Tibial artery (tissue), 4 donors: Measurements from ENCODE around the gene SERPINB8.

ENCODE experiments used
- DNase-seq, 2 donors: peaks; one replicate each; pipeline ENCODE4 v3.0.0-alpha.2; 2019
- H3K27ac ChIP-seq, 2 donors: fragments of 200-600 bp; sonication (generic) in 1 of 2; 1 replicate in 1 of 2; 2 replicates in 1 of 2; pipeline ENCODE4 v1.5.1; 2018 to 2019; ENCODE audit warnings: mild to moderate bottlenecking in 1 of 2
- H3K27me3 ChIP-seq, 2 donors: fragments of 200-600 bp; sonication (generic) in 1 of 2; one replicate each; pipeline versions ENCODE4 v1.5.1 to v1.6.0; 2016 to 2019
- H3K36me3 ChIP-seq, 3 donors: fragments of 200-600 bp; sonication (generic) in 2 of 3; one replicate each; pipeline ENCODE4 v1.5.1; 2016 to 2019; ENCODE audit warnings: mild to moderate bottlenecking in 2 of 3
- H3K4me1 ChIP-seq, 4 donors: fragments of 200-600 bp; sonication (generic) in 2 of 4; 1 replicate in 3 of 4; 2 replicates in 1 of 4; pipeline ENCODE4 v1.5.1; 2016 to 2019
- H3K4me3 ChIP-seq, 2 donors: fragments of 200-600 bp; sonication (generic) in 1 of 2; 1 replicate in 1 of 2; 2 replicates in 1 of 2; pipeline ENCODE4 v1.5.1; 2018 to 2019; ENCODE audit warnings: mild to moderate bottlenecking in 2 of 2
- H3K9me3 ChIP-seq, 3 donors: fragments of 200-600 bp; sonication (generic) in 1 of 3; one replicate each; pipeline ENCODE4 v1.5.1; 2016 to 2019
- intact Hi-C: fragments of 100-400 bp; cut with DNase I; formaldehyde crosslinking; loops from one replicate; pipeline ENCODE4 v1.15.0; 2023; ENCODE audit warnings: low total_unique reads
- TF ChIP-seq, protein P1 (sequence below), 2 experiments: fragments of 200-600 bp in 1 of 2; fragments of 450-650 bp in 1 of 2; IDR thresholded peaks; one replicate each; pipeline ENCODE4 v1.5.1; 2017 to 2019; ENCODE audit warnings: antibody characterized with exemption in 2 of 2, mild to moderate bottlenecking in 1 of 2, moderate library complexity in 1 of 2

SERPINB8 gene

DNA sequence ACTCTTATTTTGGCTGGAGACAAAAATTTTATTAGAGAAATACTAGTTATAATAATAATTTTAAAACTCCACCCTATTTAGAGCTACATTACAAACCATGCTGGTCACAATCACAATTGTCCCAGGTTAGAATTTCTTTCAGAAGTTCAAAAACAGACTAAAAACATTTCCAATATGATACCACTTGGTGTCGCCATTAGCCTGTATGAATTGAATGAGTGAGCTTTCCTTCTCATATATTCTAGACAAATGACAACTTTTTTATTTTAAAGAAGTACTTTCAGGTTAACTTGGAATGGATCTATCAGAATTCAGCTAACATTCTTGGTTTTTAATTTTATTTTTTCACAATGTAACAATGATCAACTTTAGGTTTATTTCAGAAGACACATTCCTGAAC, 48.0 kb downstream of the SERPINB8 start:
- DNase-seq: no peak
- intact Hi-C loops: no loop called here
- TF ChIP-seq, protein P1, sequence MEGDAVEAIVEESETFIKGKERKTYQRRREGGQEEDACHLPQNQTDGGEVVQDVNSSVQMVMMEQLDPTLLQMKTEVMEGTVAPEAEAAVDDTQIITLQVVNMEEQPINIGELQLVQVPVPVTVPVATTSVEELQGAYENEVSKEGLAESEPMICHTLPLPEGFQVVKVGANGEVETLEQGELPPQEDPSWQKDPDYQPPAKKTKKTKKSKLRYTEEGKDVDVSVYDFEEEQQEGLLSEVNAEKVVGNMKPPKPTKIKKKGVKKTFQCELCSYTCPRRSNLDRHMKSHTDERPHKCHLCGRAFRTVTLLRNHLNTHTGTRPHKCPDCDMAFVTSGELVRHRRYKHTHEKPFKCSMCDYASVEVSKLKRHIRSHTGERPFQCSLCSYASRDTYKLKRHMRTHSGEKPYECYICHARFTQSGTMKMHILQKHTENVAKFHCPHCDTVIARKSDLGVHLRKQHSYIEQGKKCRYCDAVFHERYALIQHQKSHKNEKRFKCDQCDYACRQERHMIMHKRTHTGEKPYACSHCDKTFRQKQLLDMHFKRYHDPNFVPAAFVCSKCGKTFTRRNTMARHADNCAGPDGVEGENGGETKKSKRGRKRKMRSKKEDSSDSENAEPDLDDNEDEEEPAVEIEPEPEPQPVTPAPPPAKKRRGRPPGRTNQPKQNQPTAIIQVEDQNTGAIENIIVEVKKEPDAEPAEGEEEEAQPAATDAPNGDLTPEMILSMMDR (IDR thresholded peaks at IDR 0.05): peak in 1 of 2 experiments; percentile 16

DNA sequence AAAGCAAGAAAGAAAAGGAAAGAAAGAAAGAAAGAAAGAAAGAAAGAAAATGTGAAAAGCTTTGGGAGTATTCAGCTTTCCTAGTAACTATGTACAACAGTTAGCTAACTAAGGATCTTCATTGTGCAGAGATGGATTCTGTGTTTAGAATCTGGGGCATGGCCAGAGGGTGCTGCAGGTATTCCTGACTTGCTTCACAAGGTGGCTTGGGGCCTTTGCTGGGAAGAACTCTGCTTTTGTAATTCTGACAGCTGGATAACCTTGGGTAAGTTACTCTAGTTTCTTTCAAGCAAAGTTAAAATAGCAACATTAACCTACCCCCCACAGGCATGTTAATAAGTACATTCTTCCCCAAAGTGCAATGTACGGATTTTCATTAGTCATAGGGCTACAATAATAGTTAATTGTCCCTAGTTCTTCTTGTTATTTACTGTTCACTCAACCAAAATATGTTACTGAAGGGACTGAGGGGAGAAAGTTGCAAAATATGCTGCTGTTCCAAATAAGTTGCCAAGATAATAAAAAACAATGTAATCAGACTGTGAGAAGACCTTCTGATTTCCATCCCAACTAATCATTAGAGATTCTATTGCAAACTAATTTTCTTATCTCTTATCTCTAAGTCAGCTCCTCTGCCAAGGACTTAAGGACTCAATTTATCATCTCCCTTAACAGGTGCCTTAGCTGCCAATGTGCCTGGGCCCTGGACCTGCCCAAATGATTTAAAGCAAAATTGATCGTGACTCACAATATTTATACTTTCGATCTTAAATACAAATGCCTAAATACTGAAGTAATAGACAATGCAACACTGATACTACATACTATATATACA, 50.3 kb downstream of the SERPINB8 start:
- Histone ChIP-seq H3K4me3 (no peak overlapping the region), H3K4me1 (no peaks in the 10 kb centered on the region), H3K36me3 (no peaks in the 10 kb centered on the region), H3K27ac (no peak overlapping the region), H3K9me3 (no peaks in the 10 kb centered on the region), H3K27me3 (no peaks in the 10 kb centered on the region)
- no peak for DNase-seq
- TF ChIP-seq, protein P1 (IDR thresholded peaks at IDR 0.05): no peak
- intact Hi-C loops: no loop called here

More for the DNA sequence above, 48.0 kb downstream of the SERPINB8 start:
- no peak overlapping the region for H3K4me3 ChIP-seq
- no peaks in the 10 kb centered on the region for H3K36me3 ChIP-seq
- no peak overlapping the region for H3K27ac ChIP-seq
- H3K4me1 ChIP-seq: no peaks in the 10 kb centered on the region
- no peaks in the 10 kb centered on the region for H3K27me3 ChIP-seq
- no peaks in the 10 kb centered on the region for H3K9me3 ChIP-seq

DNA sequence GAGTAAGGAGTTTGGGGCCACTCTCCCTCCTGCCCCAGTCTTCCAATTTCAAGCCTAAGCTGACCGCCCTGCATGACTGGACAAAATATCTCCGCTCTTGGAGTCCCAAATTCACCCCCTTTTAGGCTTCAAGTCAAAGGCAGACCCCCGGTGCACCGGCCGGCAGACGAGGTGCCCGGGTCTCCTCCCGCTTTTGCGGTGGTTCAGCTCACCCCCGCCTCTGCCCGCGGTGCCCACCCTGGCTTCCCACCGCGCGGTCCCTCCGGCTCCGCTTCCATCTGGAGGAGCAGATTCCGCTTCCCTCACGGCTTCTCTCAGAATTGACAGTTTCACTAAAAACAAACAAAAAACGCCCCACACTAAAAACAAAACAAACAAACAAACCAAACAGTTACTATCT, 56.5 kb downstream of the SERPINB8 start:
- intact Hi-C loops: no loop called here
- Histone ChIP-seq H3K9me3 (no peaks in the 10 kb centered on the region), H3K4me3 (no peak overlapping the region), H3K36me3 (no peaks in the 10 kb centered on the region), H3K4me1 (no peaks in the 10 kb centered on the region), H3K27me3 (no peaks in the 10 kb centered on the region), H3K27ac (no peak overlapping the region)
- TF ChIP-seq, protein P1 (IDR thresholded peaks at IDR 0.05): no peak
- DNase-seq: no peak

DNA sequence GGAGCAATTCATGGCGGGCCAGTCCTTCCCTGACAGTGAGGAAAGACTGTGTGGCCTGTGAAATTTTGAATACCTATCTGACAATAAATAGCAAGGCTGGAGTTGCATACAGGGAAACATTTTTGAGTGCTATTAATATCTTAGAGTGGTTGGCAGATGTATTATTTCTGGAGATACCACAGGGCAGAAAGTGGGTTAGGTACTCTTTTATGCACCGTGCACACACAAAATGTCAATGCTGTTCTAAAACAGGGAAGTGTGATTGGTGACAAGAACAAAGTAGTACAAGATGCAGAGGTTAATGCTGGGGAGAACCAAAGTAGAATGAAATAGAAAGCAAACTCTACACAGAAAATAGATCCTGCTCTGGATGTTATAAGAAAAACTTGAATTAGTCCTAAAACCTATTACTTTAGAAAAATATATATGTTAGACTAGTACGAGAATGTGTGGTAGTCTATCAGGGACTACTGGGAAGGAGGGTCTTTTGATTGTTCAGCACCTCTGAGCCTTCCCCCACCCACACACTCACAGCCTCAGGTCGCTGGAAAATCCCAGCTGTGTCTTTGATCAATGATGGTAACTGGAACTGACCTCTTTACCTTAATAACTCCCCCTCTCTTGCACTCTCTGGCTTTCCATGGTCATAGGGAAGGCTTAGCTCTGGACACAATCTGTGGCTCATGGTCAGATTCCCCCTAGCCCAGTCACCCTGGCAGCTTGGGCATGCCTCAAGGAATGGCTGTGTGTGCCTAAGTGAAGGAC, 58.2 kb downstream of the SERPINB8 start:
- no peak for DNase-seq
- no peak overlapping the region for H3K27ac ChIP-seq
- no peaks in the 10 kb centered on the region for H3K36me3 ChIP-seq
- no peak overlapping the region for H3K4me3 ChIP-seq
- H3K27me3 ChIP-seq: no peaks in the 10 kb centered on the region
- TF ChIP-seq, protein P1 (IDR thresholded peaks at IDR 0.05): no peak
- no peaks in the 10 kb centered on the region for H3K4me1 ChIP-seq
- intact Hi-C loops: no loop called here
- H3K9me3 ChIP-seq: no peaks in the 10 kb centered on the region

DNA sequence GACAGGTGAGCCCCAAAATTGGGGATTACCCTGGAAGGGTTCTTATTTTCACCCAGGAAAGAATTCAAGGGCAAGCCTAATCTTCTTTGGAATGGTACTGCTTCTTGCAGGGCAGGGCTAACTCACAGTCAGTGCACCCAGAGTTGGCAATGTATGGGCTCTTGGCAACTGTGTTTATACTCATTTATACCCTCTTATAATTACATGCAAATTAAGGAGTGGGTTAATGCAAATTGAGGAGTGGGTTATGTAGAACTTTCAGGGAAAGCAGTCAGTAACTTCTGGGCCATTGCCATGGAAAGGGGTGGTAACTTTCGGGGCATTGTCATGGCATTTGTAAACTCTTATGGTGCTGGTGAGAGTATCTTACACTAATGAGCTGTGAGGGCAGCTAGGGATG, 59.2 kb downstream of the SERPINB8 start:
- H3K27ac ChIP-seq: no peak overlapping the region
- no peak overlapping the region for H3K4me3 ChIP-seq
- no peak for DNase-seq
- H3K4me1 ChIP-seq: no peaks in the 10 kb centered on the region
- TF ChIP-seq, protein P1 (IDR thresholded peaks at IDR 0.05): no peak
- no peaks in the 10 kb centered on the region for H3K9me3 ChIP-seq
- no peaks in the 10 kb centered on the region for H3K27me3 ChIP-seq
- H3K36me3 ChIP-seq: no peaks in the 10 kb centered on the region
- intact Hi-C loops: no loop called here
